Tibial artery (tissue), 4 donors: Measurements from ENCODE around the gene ZNF805.

ENCODE experiments used
- DNase-seq, 2 donors: peaks; one replicate each; pipeline ENCODE4 v3.0.0-alpha.2; 2019
- H3K27ac ChIP-seq, 2 donors: fragments of 200-600 bp; sonication (generic) in 1 of 2; 1 replicate in 1 of 2; 2 replicates in 1 of 2; pipeline ENCODE4 v1.5.1; 2018 to 2019; ENCODE audit warnings: mild to moderate bottlenecking in 1 of 2
- H3K27me3 ChIP-seq, 2 donors: fragments of 200-600 bp; sonication (generic) in 1 of 2; one replicate each; pipeline versions ENCODE4 v1.5.1 to v1.6.0; 2016 to 2019
- H3K36me3 ChIP-seq, 3 donors: fragments of 200-600 bp; sonication (generic) in 2 of 3; one replicate each; pipeline ENCODE4 v1.5.1; 2016 to 2019; ENCODE audit warnings: mild to moderate bottlenecking in 2 of 3
- H3K4me1 ChIP-seq, 4 donors: fragments of 200-600 bp; sonication (generic) in 2 of 4; 1 replicate in 3 of 4; 2 replicates in 1 of 4; pipeline ENCODE4 v1.5.1; 2016 to 2019
- H3K4me3 ChIP-seq, 2 donors: fragments of 200-600 bp; sonication (generic) in 1 of 2; 1 replicate in 1 of 2; 2 replicates in 1 of 2; pipeline ENCODE4 v1.5.1; 2018 to 2019; ENCODE audit warnings: mild to moderate bottlenecking in 2 of 2
- H3K9me3 ChIP-seq, 3 donors: fragments of 200-600 bp; sonication (generic) in 1 of 3; one replicate each; pipeline ENCODE4 v1.5.1; 2016 to 2019
- CTCF ChIP-seq, 2 experiments: fragments of 200-600 bp in 1 of 2; fragments of 450-650 bp in 1 of 2; IDR thresholded peaks; one replicate each; pipeline ENCODE4 v1.5.1; 2017 to 2019; ENCODE audit warnings: antibody characterized with exemption in 2 of 2, mild to moderate bottlenecking in 1 of 2, moderate library complexity in 1 of 2
- intact Hi-C: fragments of 100-400 bp; cut with DNase I; formaldehyde crosslinking; loops from one replicate; pipeline ENCODE4 v1.15.0; 2023; ENCODE audit warnings: low total_unique reads

The ZNF805 gene

DNA sequence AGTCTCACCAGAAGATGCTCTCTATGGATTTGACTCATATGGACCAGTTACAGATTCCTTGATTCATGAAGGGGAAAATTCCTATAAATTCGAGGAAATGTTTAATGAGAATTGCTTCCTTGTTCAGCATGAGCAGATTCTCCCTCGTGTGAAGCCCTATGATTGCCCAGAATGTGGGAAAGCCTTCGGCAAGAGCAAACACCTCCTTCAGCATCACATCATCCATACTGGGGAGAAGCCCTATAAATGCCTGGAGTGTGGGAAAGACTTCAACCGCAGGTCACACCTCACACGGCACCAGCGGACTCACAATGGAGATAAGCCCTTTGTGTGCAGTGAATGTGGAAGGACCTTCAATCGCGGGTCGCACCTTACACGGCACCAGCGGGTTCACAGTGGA, 50.5 kb downstream of the ZNF805 start:
- Histone ChIP-seq H3K27ac (no peak overlapping the region), H3K4me1 (no peaks in the 10 kb centered on the region), H3K9me3 (peaks cover 3 to 93% (median 52%) of the 10 kb centered on the region in 3 donors), H3K36me3 (peaks cover 97 to 100% (median 99%) of the 10 kb centered on the region in 3 donors), H3K27me3 (no peaks in the 10 kb centered on the region), H3K4me3 (no peak overlapping the region)
- TF ChIP-seq CTCF (IDR thresholded peaks at IDR 0.05), result no peak
- DNase-seq, result no peak
- intact Hi-C loops, result no loop called here

GRCh38 chr19:57292547-57292946, 52.1 kb downstream of the ZNF805 start:
- no peak for DNase-seq
- H3K4me1 ChIP-seq, result no peaks in the 10 kb centered on the region
- H3K27ac ChIP-seq, result no peak overlapping the region
- no peaks in the 10 kb centered on the region for H3K27me3 ChIP-seq
- intact Hi-C loops, result no loop called here
- no peak for TF ChIP-seq CTCF (IDR thresholded peaks at IDR 0.05)
- no peak overlapping the region for H3K4me3 ChIP-seq
- peaks cover 93 to 99% (median 93%) of the 10 kb centered on the region in 3 donors for H3K36me3 ChIP-seq
- H3K9me3 ChIP-seq, result peaks cover 3 to 79% (median 52%) of the 10 kb centered on the region in 3 donors

- Histone ChIP-seq H3K27ac (no peak overlapping the region), H3K4me1 (no peaks in the 10 kb centered on the region), H3K36me3 (peaks cover 85 to 99% (median 92%) of the 10 kb centered on the region in 3 donors), H3K4me3 (no peak overlapping the region), H3K27me3 (no peaks in the 10 kb centered on the region), H3K9me3 (peaks cover 3 to 68% (median 52%) of the 10 kb centered on the region in 3 donors)
- DNase-seq, result no peak
- intact Hi-C loops, result no loop called here
- TF ChIP-seq CTCF (IDR thresholded peaks at IDR 0.05), result no peak
Observed at GRCh38 chr19:57293719-57294118, 53.3 kb downstream of the ZNF805 start.

- no peaks in the 10 kb centered on the region for H3K27me3 ChIP-seq
- intact Hi-C loops, result no loop called here
- peaks cover 0 to 18% (median 13%) of the 10 kb centered on the region in 4 donors for H3K4me1 ChIP-seq
- peaks cover 58 to 83% (median 62%) of the 10 kb centered on the region in 3 donors for H3K36me3 ChIP-seq
- peak; percentile 39 to 75 for DNase-seq
- no peak for TF ChIP-seq CTCF (IDR thresholded peaks at IDR 0.05)
- H3K27ac ChIP-seq, result peak overlapping the region in 1 of 2 donors; percentile 24
- peaks cover 0 to 39% (median 3%) of the 10 kb centered on the region in 3 donors for H3K9me3 ChIP-seq
- no peak overlapping the region for H3K4me3 ChIP-seq
Observed at GRCh38 chr19:57302020-57302465, 61.6 kb downstream of the ZNF805 start.

DNA sequence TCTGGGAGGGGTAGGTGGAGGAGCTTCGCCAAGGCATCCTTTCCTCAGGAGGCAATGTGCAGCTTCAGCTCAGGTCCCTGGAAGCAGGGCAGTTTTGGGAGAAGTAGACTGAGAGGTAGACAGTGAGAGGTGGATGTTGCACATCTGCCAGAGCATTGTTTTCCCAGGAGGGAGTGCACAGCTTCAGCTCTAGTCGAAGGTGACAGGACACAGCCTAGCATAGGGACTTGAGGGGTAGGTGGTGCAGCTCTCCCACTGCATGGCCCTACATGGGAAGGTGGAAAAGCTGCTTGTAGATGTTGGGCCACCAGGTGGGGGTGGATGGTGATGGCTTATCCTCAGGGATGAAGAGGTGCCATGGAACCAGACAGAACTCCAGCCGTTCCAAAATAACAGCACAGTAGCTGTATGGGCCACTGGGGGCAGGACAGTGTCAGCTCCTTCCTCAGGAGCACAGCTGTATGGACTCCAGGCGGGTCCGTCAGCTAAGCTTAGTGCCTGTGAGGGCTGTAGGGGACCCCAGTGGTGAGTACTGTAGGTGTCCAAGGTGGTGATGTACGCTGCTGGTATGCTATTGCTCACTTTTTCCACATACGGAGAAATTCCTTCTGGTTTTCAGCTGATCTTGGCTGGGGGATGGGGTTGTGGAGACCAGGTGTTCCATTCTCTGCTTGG, 62.4 kb downstream of the ZNF805 start:
- no peak overlapping the region for H3K27ac ChIP-seq
- H3K9me3 ChIP-seq, result peaks cover 0 to 39% (median 3%) of the 10 kb centered on the region in 3 donors
- peaks cover 0 to 18% (median 13%) of the 10 kb centered on the region in 4 donors for H3K4me1 ChIP-seq
- no peaks in the 10 kb centered on the region for H3K27me3 ChIP-seq
- intact Hi-C loops, result no loop called here
- H3K36me3 ChIP-seq, result peaks cover 51 to 74% (median 62%) of the 10 kb centered on the region in 3 donors
- DNase-seq, result no peak
- H3K4me3 ChIP-seq, result no peak overlapping the region
- no peak for TF ChIP-seq CTCF (IDR thresholded peaks at IDR 0.05)
